ENCODE data around the gene CSRP1. TPM values are rescaled to one million over a fixed set of nuclear protein-coding genes. Genes with fewer than 3 reads are reported as not detected.

Gene CSRP1
- total RNA-seq, 6 experiments from 2014 or later: 54.9 to 158 (median 87.0) TPM

DNA sequence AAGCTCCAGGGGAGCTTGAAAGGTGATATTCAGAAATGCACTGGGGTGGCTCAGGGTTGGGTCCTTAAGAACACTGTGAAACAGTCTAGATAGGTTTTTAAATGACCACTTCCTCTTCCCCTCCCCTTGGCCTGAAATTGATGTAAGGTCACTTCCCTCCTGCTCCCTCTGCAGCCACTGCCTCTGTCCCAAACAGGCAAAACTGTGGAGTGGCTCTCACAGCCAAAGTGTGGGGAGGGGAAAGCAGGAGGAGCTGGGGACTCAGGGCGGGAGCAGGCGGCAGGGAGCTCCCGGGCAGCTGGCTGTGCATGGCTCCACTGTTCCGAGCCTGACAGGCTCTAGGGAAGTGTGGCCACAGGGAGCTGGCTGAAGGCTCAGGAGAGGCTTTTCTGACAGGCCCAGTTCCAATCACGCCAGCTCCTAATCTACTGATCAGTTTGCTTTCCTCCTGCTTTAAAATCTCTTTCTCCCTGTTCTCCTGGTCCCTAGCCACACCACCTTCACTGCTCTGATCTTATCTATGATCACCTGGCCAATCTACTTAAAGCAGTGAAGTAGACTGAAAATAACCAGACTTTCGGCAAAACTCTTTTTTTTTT, 5.1 kb upstream of the CSRP1 start:
- Histone ChIP-seq H3K4me1 (peaks cover 0 to 20% (median 4%) of the 10 kb centered on the region in 4 donors), H3K4me3 (no peak overlapping the region)

DNA sequence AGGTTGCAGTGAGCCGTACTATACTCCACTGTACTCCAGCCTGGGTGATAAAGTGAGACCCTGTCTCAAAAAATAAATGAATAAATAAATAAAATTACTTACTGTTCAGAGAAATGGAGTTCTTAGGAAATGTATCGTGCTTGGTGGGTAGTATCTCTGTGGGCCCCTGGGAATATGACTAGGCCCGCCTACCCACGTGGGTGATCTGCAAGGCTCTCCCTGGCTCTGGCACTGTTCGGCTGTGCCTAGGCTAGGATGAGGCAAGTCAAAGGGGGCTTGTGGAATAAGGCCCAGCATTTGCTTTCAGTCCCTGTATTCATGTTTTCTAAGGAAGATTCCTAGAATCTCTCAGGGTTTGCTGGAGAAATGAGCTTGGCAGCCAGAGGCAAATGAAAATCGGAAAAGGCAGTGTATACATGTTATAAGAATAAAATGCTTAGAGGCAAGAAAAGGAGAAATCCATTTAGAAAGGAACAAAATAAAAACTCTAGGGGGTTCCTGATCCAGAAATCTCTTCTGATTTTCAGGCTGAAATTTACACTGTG, 4.5 kb upstream of the CSRP1 start:
- H3K27ac ChIP-seq: peak overlapping the region; percentile 34 to 60 (median 60)
- 81% methylated on average over 5 of the region's 6 CpGs for WGBS (ENCODE audit: insufficient coverage, low coverage, low lambda C conversion rate, missing lambda C conversion rate)
- no peak overlapping the region for H3K4me3 ChIP-seq
- intact Hi-C loops (cut with DNase I): no loop called here
- no peak for DNase-seq
- H3K4me1 ChIP-seq: peaks cover 0 to 20% (median 4%) of the 10 kb centered on the region in 4 donors
- H3K36me3 ChIP-seq: no peaks in the 10 kb centered on the region
- ATAC-seq: no peak
- H3K27me3 ChIP-seq: no peaks in the 10 kb centered on the region
- no peak for TF ChIP-seq POLR2A (IDR thresholded peaks at IDR 0.05)
- TF ChIP-seq, protein P1, sequence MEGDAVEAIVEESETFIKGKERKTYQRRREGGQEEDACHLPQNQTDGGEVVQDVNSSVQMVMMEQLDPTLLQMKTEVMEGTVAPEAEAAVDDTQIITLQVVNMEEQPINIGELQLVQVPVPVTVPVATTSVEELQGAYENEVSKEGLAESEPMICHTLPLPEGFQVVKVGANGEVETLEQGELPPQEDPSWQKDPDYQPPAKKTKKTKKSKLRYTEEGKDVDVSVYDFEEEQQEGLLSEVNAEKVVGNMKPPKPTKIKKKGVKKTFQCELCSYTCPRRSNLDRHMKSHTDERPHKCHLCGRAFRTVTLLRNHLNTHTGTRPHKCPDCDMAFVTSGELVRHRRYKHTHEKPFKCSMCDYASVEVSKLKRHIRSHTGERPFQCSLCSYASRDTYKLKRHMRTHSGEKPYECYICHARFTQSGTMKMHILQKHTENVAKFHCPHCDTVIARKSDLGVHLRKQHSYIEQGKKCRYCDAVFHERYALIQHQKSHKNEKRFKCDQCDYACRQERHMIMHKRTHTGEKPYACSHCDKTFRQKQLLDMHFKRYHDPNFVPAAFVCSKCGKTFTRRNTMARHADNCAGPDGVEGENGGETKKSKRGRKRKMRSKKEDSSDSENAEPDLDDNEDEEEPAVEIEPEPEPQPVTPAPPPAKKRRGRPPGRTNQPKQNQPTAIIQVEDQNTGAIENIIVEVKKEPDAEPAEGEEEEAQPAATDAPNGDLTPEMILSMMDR (IDR thresholded peaks at IDR 0.05): no peak
- no peaks in the 10 kb centered on the region for H3K9me3 ChIP-seq

More for the DNA sequence above, 5.1 kb upstream of the CSRP1 start:
- H3K36me3 ChIP-seq: no peaks in the 10 kb centered on the region
- no peaks in the 10 kb centered on the region for H3K9me3 ChIP-seq
- ATAC-seq (peak; percentile 72 to 87 (median 75)), DNase-seq (peak; percentile 65 to 82 (median 77))
- intact Hi-C loops (cut with DNase I): no loop called here
- TF ChIP-seq POLR2A (IDR thresholded peaks at IDR 0.05): no peak
- TF ChIP-seq, protein P1 (IDR thresholded peaks at IDR 0.05): no peak
- WGBS (ENCODE audit: insufficient coverage, low coverage, low lambda C conversion rate, missing lambda C conversion rate): 10% methylated on average over 1 of the region's 6 CpGs
- peak overlapping the region; percentile 34 to 60 (median 60) for H3K27ac ChIP-seq
- no peaks in the 10 kb centered on the region for H3K27me3 ChIP-seq

DNA sequence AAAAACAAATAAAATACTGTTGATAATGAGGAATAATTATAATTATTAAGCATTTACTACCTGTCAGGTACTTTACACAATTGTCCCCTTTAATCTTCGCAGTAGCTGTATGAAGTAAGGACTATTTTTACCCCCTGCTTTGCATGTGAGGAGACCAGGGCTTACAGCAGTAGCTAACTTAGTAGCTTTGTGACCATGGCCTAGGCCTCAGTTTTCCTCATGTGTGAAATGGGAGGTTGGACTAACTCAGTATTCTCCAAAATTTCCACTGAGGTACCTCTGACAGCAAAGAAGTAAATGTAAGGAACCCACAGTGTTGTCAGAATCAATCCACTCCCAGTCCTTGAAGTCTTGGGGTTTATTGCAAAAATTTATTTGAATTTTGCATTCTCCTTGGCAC, 3.8 kb upstream of the CSRP1 start:
- intact Hi-C loops (cut with DNase I): no loop called here
- H3K27ac ChIP-seq: no peak overlapping the region

DNA sequence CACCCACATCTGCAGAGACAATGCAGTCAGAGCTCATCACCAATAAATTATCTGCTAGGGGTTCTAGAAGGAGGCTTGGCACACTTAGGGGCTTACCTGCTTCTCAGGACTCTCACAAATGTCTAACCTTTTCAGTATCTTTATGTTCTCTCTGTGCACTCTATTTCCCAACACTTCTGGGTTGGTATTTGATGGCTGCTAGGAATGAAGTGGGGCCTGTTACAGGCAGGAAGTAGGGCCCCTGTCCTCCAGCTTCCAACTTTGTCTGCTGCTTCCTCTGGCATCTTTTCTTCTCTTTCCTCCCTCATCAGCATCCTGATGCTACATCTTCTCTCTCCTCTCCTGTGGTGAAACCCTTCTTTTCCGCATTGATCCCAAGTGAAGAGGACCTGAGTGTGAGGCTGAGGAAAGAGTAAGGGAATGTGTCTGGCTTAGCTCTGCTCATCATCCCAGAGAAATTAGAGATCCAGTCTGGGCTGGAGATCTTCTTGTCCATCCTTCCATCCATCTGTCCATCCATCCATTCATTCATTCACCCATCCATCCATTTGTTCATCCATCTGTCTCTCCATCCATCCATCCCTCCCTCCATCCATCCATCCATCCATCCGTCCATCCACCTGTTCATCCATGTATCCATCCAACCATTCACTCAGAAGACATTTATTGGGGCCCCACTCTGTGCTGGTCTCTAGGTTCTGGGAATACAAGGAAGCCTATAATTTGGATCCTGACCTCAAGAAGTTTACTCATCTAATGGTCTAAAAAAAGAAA, 2.9 kb upstream of the CSRP1 start:
- Histone ChIP-seq H3K27me3 (no peaks in the 10 kb centered on the region), H3K4me1 (peaks cover 0 to 37% (median 6%) of the 10 kb centered on the region in 4 donors), H3K36me3 (no peaks in the 10 kb centered on the region), H3K4me3 (no peak overlapping the region), H3K9me3 (no peaks in the 10 kb centered on the region), H3K27ac (no peak overlapping the region)
- intact Hi-C loops (cut with DNase I): no loop called here
- TF ChIP-seq POLR2A (IDR thresholded peaks at IDR 0.05): no peak
- ATAC-seq (no peak), DNase-seq (no peak)
- WGBS (ENCODE audit: insufficient coverage, low coverage, low lambda C conversion rate, missing lambda C conversion rate): 83% methylated on average over 2 of the region's 2 CpGs

More for the DNA sequence above, 3.8 kb upstream of the CSRP1 start:
- ATAC-seq (no peak), DNase-seq (no peak)
- 94% methylated on average over 1 of the region's 1 CpG for WGBS (ENCODE audit: insufficient coverage, low coverage, low lambda C conversion rate, missing lambda C conversion rate)
- Histone ChIP-seq H3K36me3 (no peaks in the 10 kb centered on the region), H3K4me1 (peaks cover 0 to 28% (median 4%) of the 10 kb centered on the region in 4 donors), H3K4me3 (no peak overlapping the region), H3K9me3 (no peaks in the 10 kb centered on the region), H3K27me3 (no peaks in the 10 kb centered on the region)
- TF ChIP-seq, protein P1 (IDR thresholded peaks at IDR 0.05): no peak
- no peak for TF ChIP-seq POLR2A (IDR thresholded peaks at IDR 0.05)

DNA sequence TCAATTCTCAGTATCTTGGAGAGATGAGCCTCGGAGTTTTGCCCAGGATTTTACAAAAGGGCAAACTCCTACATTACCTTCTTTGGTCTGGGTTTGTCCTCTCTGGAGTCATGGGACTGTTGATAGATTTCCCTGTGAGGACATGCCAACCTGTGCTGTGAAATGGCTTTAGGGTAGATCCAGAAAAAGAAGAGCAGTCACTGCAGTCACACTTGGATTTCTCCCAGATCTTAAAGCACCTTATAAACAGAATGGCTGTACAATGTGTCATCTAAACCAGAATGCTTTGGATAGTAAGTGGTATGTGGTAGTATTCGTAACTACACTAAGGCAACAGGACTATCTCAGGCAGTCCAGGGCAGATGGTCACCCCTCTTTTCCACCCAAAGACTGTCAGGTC, 1.9 kb upstream of the CSRP1 start:
- H3K9me3 ChIP-seq: no peaks in the 10 kb centered on the region
- 71% methylated on average over 1 of the region's 2 CpGs for WGBS (ENCODE audit: insufficient coverage, low coverage, low lambda C conversion rate, missing lambda C conversion rate)
- H3K27me3 ChIP-seq: no peaks in the 10 kb centered on the region
- no peak for ATAC-seq
- TF ChIP-seq, protein P1 (IDR thresholded peaks at IDR 0.05): no peak
- no peak for TF ChIP-seq POLR2A (IDR thresholded peaks at IDR 0.05)
- H3K36me3 ChIP-seq: no peaks in the 10 kb centered on the region
- intact Hi-C loops (cut with DNase I): no loop called here
- H3K27ac ChIP-seq: no peak overlapping the region
- no peak overlapping the region for H3K4me3 ChIP-seq
- peaks cover 0 to 47% (median 11%) of the 10 kb centered on the region in 4 donors for H3K4me1 ChIP-seq
- no peak for DNase-seq

Data from right lobe of liver (tissue), 6 donors.